A549 (cell line): ENCODE data around the gene SHC4. TPM values are rescaled to one million over a fixed set of nuclear protein-coding genes. Genes with fewer than 3 reads are reported as not detected.

Source experiments
- ATAC-seq, 2 experiments: fragments of 200-7000 bp in 1 of 2; fragments of >200 bp in 1 of 2; cut with Nextera tagmentation in 1 of 2; cut with Tn5 transposase in 1 of 2; 3 replicates each; pipeline versions ENCODE4 v1.8.0 to v1.9.1; 2018 to 2020; ENCODE audit warnings: mild to moderate bottlenecking in 1 of 2, moderate library complexity in 1 of 2
- CTCF ChIA-PET: fragments of 300-600 bp; sonication (Branson Sonifier 250); formaldehyde crosslinking; extraction: SDS; loops from one replicate; lab custom pipeline; 2021; ENCODE audit warnings: antibody characterized with exemption, inconsistent platforms; lab: Yijun Ruan, JAX
- POLR2A ChIA-PET: fragments of 350-600 bp; formaldehyde crosslinking; extraction: SDS; loops from one replicate; lab custom pipeline; 2021; ENCODE audit warnings: antibody characterized with exemption, inconsistent platforms; lab: Yijun Ruan, JAX
- DNase-seq, 2 experiments: peaks; one replicate each; pipeline versions ENCODE4 v3.0.0 to v3.0.0-alpha.2; 2011 to 2016; ENCODE audit warnings: low read depth in 1 of 2, low spot score in 1 of 2
- FAIRE-seq: peaks from 2 replicates; lab custom pipeline; 2011; peaks lifted over from hg19 to GRCh38; lab: Jason Lieb, UNC
- H3K27ac ChIP-seq, 2 experiments: fragments of >200 bp; sonication (Bioruptor Twin); formaldehyde crosslinking; 3 replicates each; pipeline ENCODE4 v1.5.1; 2016 to 2017
- H3K4me1 ChIP-seq: fragments of >200 bp; sonication (Bioruptor Twin); formaldehyde crosslinking; 3 replicates; pipeline ENCODE4 v1.6.1; 2016
- H3K4me2 ChIP-seq: fragments of >200 bp; sonication (Bioruptor Twin); formaldehyde crosslinking; 3 replicates; pipeline ENCODE4 v1.6.1; 2016
- H3K4me3 ChIP-seq: fragments of >200 bp; sonication (Bioruptor Twin); formaldehyde crosslinking; 3 replicates; pipeline ENCODE4 v1.5.1; 2016
- H3K9me3 ChIP-seq: fragments of >200 bp; sonication (Bioruptor Twin); formaldehyde crosslinking; 3 replicates; pipeline ENCODE4 v1.6.1; 2016
- ATOH8 ChIP-seq: fragments of 250-450 bp; sonication (Bioruptor Pico); IDR thresholded peaks from 2 replicates; pipeline ENCODE4 v1.5.0; 2020; ENCODE audit warnings: low read depth, mild to moderate bottlenecking, moderate library complexity
- BHLHE40 ChIP-seq: IDR thresholded peaks from 2 replicates; pipeline ENCODE4 v1.6.1; 2012; ENCODE audit warnings: low read depth, low read length, inconsistent platforms
- E2F6 ChIP-seq: IDR thresholded peaks from 2 replicates; pipeline ENCODE4 v1.6.1; 2012; ENCODE audit warnings: low read depth, borderline replicate concordance
- EHMT2 ChIP-seq: fragments of 200-600 bp; sonication (generic); IDR thresholded peaks from 2 replicates; pipeline ENCODE4 v1.6.1; 2016; ENCODE audit warnings: antibody characterized with exemption, low read depth, mild to moderate bottlenecking, moderate library complexity
- ELK1 ChIP-seq: fragments of 150-350 bp; IDR thresholded peaks from 2 replicates; pipeline ENCODE4 v1.6.1; 2014; ENCODE audit warnings: low read depth, mild to moderate bottlenecking, low read length
- ESRRA ChIP-seq: fragments of 150-350 bp; IDR thresholded peaks from 2 replicates; pipeline ENCODE4 v1.6.1; 2014; ENCODE audit warnings: mild to moderate bottlenecking, low read length, borderline replicate concordance
- FOSL2 ChIP-seq, 2 experiments: fragments of 450-650 bp in 1 of 2; fragments of >200 bp in 1 of 2; sonication (Bioruptor Twin) in 1 of 2; formaldehyde crosslinking; IDR thresholded peaks; 2 replicates each; pipeline versions ENCODE4 v1.5.0 to v1.6.1; 2016 to 2020; ENCODE audit warnings: mild to moderate bottlenecking in 1 of 2, moderate library complexity in 1 of 2
- FOXS1 ChIP-seq: fragments of 250-450 bp; sonication (Bioruptor Pico); IDR thresholded peaks from 2 replicates; pipeline ENCODE4 v1.5.0; 2020; ENCODE audit warnings: mild to moderate bottlenecking, moderate library complexity
- HDAC2 ChIP-seq: fragments of 200-600 bp; sonication (generic); IDR thresholded peaks from 2 replicates; pipeline ENCODE4 v1.6.1; 2016
- HEYL ChIP-seq: fragments of 250-450 bp; sonication (Bioruptor Pico); IDR thresholded peaks from 2 replicates; pipeline ENCODE4 v1.8.0; 2021; ENCODE audit warnings: mild to moderate bottlenecking, moderate library complexity
- HOXA7 ChIP-seq: fragments of 250-450 bp; sonication (Bioruptor Pico); IDR thresholded peaks from 2 replicates; pipeline ENCODE4 v1.5.0; 2020; ENCODE audit warnings: mild to moderate bottlenecking, moderate library complexity
- HOXB5 ChIP-seq: fragments of 250-450 bp; sonication (Bioruptor Pico); IDR thresholded peaks from 2 replicates; pipeline ENCODE4 v1.5.0; 2020; ENCODE audit warnings: mild to moderate bottlenecking, moderate library complexity
- KDM1A ChIP-seq: fragments of 200-600 bp; sonication (generic); IDR thresholded peaks from 2 replicates; pipeline ENCODE4 v1.6.1; 2016; ENCODE audit warnings: low read depth, mild to moderate bottlenecking
- KDM5A ChIP-seq: fragments of 200-600 bp; sonication (generic); IDR thresholded peaks from 2 replicates; pipeline ENCODE4 v1.6.1; 2016; ENCODE audit warnings: antibody characterized with exemption, mild to moderate bottlenecking
- MAFK ChIP-seq: fragments of 450-650 bp; IDR thresholded peaks from 2 replicates; pipeline ENCODE4 v1.6.1; 2014; ENCODE audit not compliant: partially characterized antibody
- MAX ChIP-seq: IDR thresholded peaks from 2 replicates; pipeline ENCODE4 v1.6.1; 2012
- MYC ChIP-seq: IDR thresholded peaks from 2 replicates; pipeline ENCODE4 v1.6.1; 2012; ENCODE audit warnings: mild to moderate bottlenecking, inconsistent platforms, low read length, improper control_type of control experiment, borderline replicate concordance
- NPAS2 ChIP-seq: fragments of 250-450 bp; sonication (Bioruptor Pico); IDR thresholded peaks from 2 replicates; pipeline ENCODE4 v1.8.0; 2022; ENCODE audit warnings: mild to moderate bottlenecking, moderate library complexity, borderline replicate concordance
- NR3C1 ChIP-seq: fragments of >200 bp; sonication (Bioruptor Twin); formaldehyde crosslinking; IDR thresholded peaks from 3 replicates; pipeline ENCODE4 v1.6.1; 2017
- PBX3 ChIP-seq: IDR thresholded peaks from 2 replicates; pipeline ENCODE4 v1.6.1; 2012
- POLR2AphosphoS2 ChIP-seq: conservative IDR thresholded peaks from 2 replicates; pipeline ENCODE4 v1.6.1; 2012; ENCODE audit warnings: low read length, improper control_type of control experiment, inconsistent platforms
- RARB ChIP-seq: fragments of 250-450 bp; sonication (Bioruptor Pico); IDR thresholded peaks from 2 replicates; pipeline ENCODE4 v1.8.0; 2021; ENCODE audit warnings: mild to moderate bottlenecking, moderate library complexity
- RCOR1 ChIP-seq: fragments of 150-350 bp; IDR thresholded peaks from 2 replicates; pipeline ENCODE4 v1.6.1; 2014; ENCODE audit warnings: antibody characterized with exemption, low read length, low read depth
- RFX5 ChIP-seq: fragments of 450-650 bp; IDR thresholded peaks from 2 replicates; pipeline ENCODE4 v1.7.1; 2014; ENCODE audit warnings: antibody characterized with exemption, mild to moderate bottlenecking, moderate library complexity
- RNF2 ChIP-seq: fragments of 200-600 bp; sonication (generic); IDR thresholded peaks from 2 replicates; pipeline ENCODE4 v1.6.1; 2016; ENCODE audit warnings: low read depth, mild to moderate bottlenecking, antibody characterized with exemption, moderate library complexity, borderline replicate concordance
- SREBF2 ChIP-seq: fragments of 450-650 bp; IDR thresholded peaks from 2 replicates; pipeline ENCODE4 v1.6.1; 2014; ENCODE audit warnings: mild to moderate bottlenecking, moderate library complexity
- TFCP2L1 ChIP-seq: fragments of 250-450 bp; sonication (Bioruptor Pico); IDR thresholded peaks from 2 replicates; pipeline ENCODE4 v1.5.0; 2021; ENCODE audit warnings: mild to moderate bottlenecking
- ZFP36 ChIP-seq: fragments of 450-650 bp; IDR thresholded peaks from 2 replicates; pipeline ENCODE4 v1.6.1; 2014; ENCODE audit warnings: borderline replicate concordance; ENCODE audit not compliant: partially characterized antibody
- ZNF302 ChIP-seq: fragments of 250-450 bp; sonication (Bioruptor Pico); IDR thresholded peaks from 2 replicates; pipeline ENCODE4 v1.9.0; 2021; ENCODE audit warnings: inconsistent platforms, mild to moderate bottlenecking, moderate library complexity
- ZSCAN20 ChIP-seq: fragments of 250-450 bp; sonication (Bioruptor Pico); IDR thresholded peaks from 2 replicates; pipeline ENCODE4 v1.8.0; 2022; ENCODE audit warnings: mild to moderate bottlenecking, moderate library complexity
- WGBS: methylation state at CpG from one replicate; pipeline ENCODE4 v1.1.6; 2017; ENCODE audit errors: missing lambda C conversion rate; 5-methylcytosine and 5-hydroxymethylcytosine counted together
- polyA plus RNA-seq, 4 experiments: library from polyadenylated mRNA; depleted of rRNA in 3 of 4; stranded (reverse); fragments of >200 nt; fragmentation: RNase III in 1 of 4; extraction: RNeasy Plus Mini Kit Qiagen cat#74134 plus additional on column Dnase treatment in 1 of 4; gene quantifications; 2 replicates in 3 of 4; 3 replicates in 1 of 4; pipeline ENCODE4 v1.2.3, GENCODE V29; 2011 to 2017

SHC4 gene
- polyA plus RNA-seq, 2 of the 4 experiments (the other 2 are of a cell fraction), result 0.08 to 0.16 TPM

GRCh38 chr15:48875241-48875960 lies 88.3 kb downstream of the SHC4 start:
- POLR2A ChIA-PET, result no interaction called here
- CTCF ChIA-PET, result interaction anchor here (1.0 to 2.5 kb wide), 2 partner anchors 13 to 91 kb away, joined by 4 to 7 read pairs; no protein-coding TSS in a partner anchor
- no peak overlapping the region for H3K4me2 ChIP-seq
- no peak overlapping the region for H3K27ac ChIP-seq
- DNase-seq (no peak), FAIRE-seq (no peak), ATAC-seq (no peak)
- H3K9me3 ChIP-seq, result no peaks in the 10 kb centered on the region
- H3K4me3 ChIP-seq, result no peak overlapping the region
- H3K4me1 ChIP-seq, result peaks cover 13% of the 10 kb centered on the region; the same call in 1 of the 3 replicates
- TF ChIP-seq RNF2 (no peak), HOXA7 (CRISPR knock-in tag) (no peak), ATOH8 (no peak), MYC (no peak), E2F6 (no peak), ZSCAN20 (CRISPR knock-in tag) (no peak), RCOR1 (no peak), FOSL2 (IDR thresholded peaks at IDR 0.05) (no peak), FOSL2 (CRISPR knock-in tag; IDR thresholded peaks at IDR 0.05) (no peak), KDM1A (no peak), KDM5A (no peak), FOXS1 (no peak), ELK1 (no peak), PBX3 (no peak)
- WGBS, result 18% methylated on average over 2 of the region's 2 CpGs

GRCh38 chr15:48872632-48873031 lies 91.1 kb downstream of the SHC4 start:
- CTCF ChIA-PET, result interaction anchor here (0.5 to 3.1 kb wide), 3 partner anchors 8 to 103 kb away, joined by 3 to 18 read pairs (median 4); no protein-coding TSS in a partner anchor
- ATAC-seq, result no peak
- H3K9me3 ChIP-seq, result no peaks in the 10 kb centered on the region
- H3K4me1 ChIP-seq, result peaks cover 5% of the 10 kb centered on the region; the same call in 1 of the 3 replicates
- no peak overlapping the region for H3K4me3 ChIP-seq
- FAIRE-seq, result no peak
- 37% methylated on average over 2 of the region's 2 CpGs for WGBS
- H3K27ac ChIP-seq, result no peak overlapping the region
- TF ChIP-seq HEYL (CRISPR knock-in tag) (no peak), ZNF302 (CRISPR knock-in tag) (no peak), ZFP36 (no peak), POLR2AphosphoS2 (no peak)
- DNase-seq, result no peak
- POLR2A ChIA-PET, result no interaction called here
- H3K4me2 ChIP-seq, result no peak overlapping the region

GRCh38 chr15:48871542-48871941 lies 92.2 kb downstream of the SHC4 start:
- ChIA-PET POLR2A (no interaction called here), CTCF (interaction anchor here (1.6 to 3.1 kb wide), 2 partner anchors 10 to 104 kb away, joined by 4 to 18 read pairs; no protein-coding TSS in a partner anchor)
- FAIRE-seq (no peak), DNase-seq (no peak), ATAC-seq (no peak)
- Histone ChIP-seq H3K9me3 (no peaks in the 10 kb centered on the region), H3K27ac (no peak overlapping the region), H3K4me1 (peaks cover 5% of the 10 kb centered on the region; the same call in 1 of the 3 replicates), H3K4me2 (no peak overlapping the region), H3K4me3 (no peak overlapping the region)
- TF ChIP-seq NR3C1, result no peak
- no peak for TF ChIP-seq MAX
- TF ChIP-seq RNF2, result no peak
- no peak for TF ChIP-seq HDAC2
- TF ChIP-seq EHMT2, result no peak
- no peak for TF ChIP-seq NPAS2
- no peak for TF ChIP-seq BHLHE40
- no peak for TF ChIP-seq SREBF2
- no peak for TF ChIP-seq TFCP2L1
- no peak for TF ChIP-seq ESRRA
- no peak for TF ChIP-seq RARB (CRISPR knock-in tag)
- no peak for TF ChIP-seq PBX3
- TF ChIP-seq RFX5, result no peak
- no peak for TF ChIP-seq HOXB5 (CRISPR knock-in tag)
- no peak for TF ChIP-seq MAFK
- no peak for TF ChIP-seq MYC
- no peak for TF ChIP-seq KDM1A
